Measurements from ENCODE around the gene EI24. TPM values are rescaled to one million over a fixed set of nuclear protein-coding genes. Genes with fewer than 3 reads are reported as not detected.

EI24 gene
- total RNA-seq, 2 donors from 2014 or later, result 82.3 to 127 TPM

- no peak for DNase-seq
- Histone ChIP-seq H3K36me3 (no peaks in the 10 kb centered on the region), H3K9me3 (no peaks in the 10 kb centered on the region), H3K27ac (no peak overlapping the region), H3K27me3 (no peaks in the 10 kb centered on the region), H3K4me3 (no peak overlapping the region), H3K4me1 (no peaks in the 10 kb centered on the region), H3K9ac (ENCODE audit: low read depth in 2 of 2, low read length in 2 of 2) (no peak overlapping the region)
- intact Hi-C loops (cut with DNase I), result no loop called here
- no peak for TF ChIP-seq CTCF (IDR thresholded peaks at IDR 0.05)
These were observed 26.6 kb upstream of the EI24 start for GRCh38 chr11:125542709-125543108.

- Histone ChIP-seq H3K27me3 (no peaks in the 10 kb centered on the region), H3K4me3 (no peak overlapping the region), H3K9me3 (peaks cover 5% of the 10 kb centered on the region), H3K27ac (no peak overlapping the region), H3K4me1 (no peaks in the 10 kb centered on the region), H3K9ac (ENCODE audit: low read depth in 2 of 2, low read length in 2 of 2) (no peak overlapping the region), H3K36me3 (no peaks in the 10 kb centered on the region)
- DNase-seq, result no peak
- no peak for TF ChIP-seq CTCF (IDR thresholded peaks at IDR 0.05)
- intact Hi-C loops (cut with DNase I), result no loop called here
These were observed 18.5 kb upstream of the EI24 start for GRCh38 chr11:125550780-125551179.

- H3K9me3 ChIP-seq, result peaks cover 5% of the 10 kb centered on the region
- H3K9ac ChIP-seq (ENCODE audit: low read depth in 2 of 2, low read length in 2 of 2), result no peak overlapping the region
- intact Hi-C loops (cut with DNase I), result no loop called here
- no peak overlapping the region for H3K4me3 ChIP-seq
- H3K4me1 ChIP-seq, result no peaks in the 10 kb centered on the region
- no peaks in the 10 kb centered on the region for H3K36me3 ChIP-seq
- no peak for TF ChIP-seq CTCF (IDR thresholded peaks at IDR 0.05)
- DNase-seq, result no peak
- H3K27ac ChIP-seq, result no peak overlapping the region
- no peaks in the 10 kb centered on the region for H3K27me3 ChIP-seq
These were observed 17.4 kb upstream of the EI24 start for GRCh38 chr11:125551835-125552342.

- Histone ChIP-seq H3K36me3 (no peaks in the 10 kb centered on the region), H3K27me3 (no peaks in the 10 kb centered on the region), H3K4me3 (no peak overlapping the region), H3K27ac (no peak overlapping the region), H3K4me1 (no peaks in the 10 kb centered on the region), H3K9me3 (peaks cover 5% of the 10 kb centered on the region), H3K9ac (ENCODE audit: low read depth in 2 of 2, low read length in 2 of 2) (no peak overlapping the region)
- no peak for TF ChIP-seq CTCF (IDR thresholded peaks at IDR 0.05)
- intact Hi-C loops (cut with DNase I), result no loop called here
- DNase-seq, result no peak
These were observed 16.4 kb upstream of the EI24 start for GRCh38 chr11:125552927-125553326.

DNA sequence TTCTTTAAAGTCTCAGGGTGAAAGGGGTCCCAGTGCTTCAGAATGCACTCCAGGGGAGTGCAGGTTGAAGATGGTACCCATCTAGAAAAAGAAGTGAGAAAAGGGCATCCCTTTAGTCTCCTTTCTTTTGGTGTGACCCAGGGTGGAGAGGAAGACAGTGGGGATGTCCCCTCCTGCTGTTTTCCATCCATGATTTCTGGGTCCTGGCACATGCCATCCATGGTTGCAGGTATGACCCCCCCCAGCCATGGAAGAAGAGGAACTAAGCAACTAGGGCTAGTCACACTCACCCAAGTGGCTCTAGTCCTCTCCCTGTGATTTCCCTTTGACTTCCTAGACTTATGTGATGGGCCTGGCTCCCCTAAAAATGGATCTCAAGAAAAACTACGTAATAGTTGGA, 15.9 kb upstream of the EI24 start:
- Histone ChIP-seq H3K4me3 (no peak overlapping the region), H3K36me3 (no peaks in the 10 kb centered on the region), H3K9ac (ENCODE audit: low read depth in 2 of 2, low read length in 2 of 2) (no peak overlapping the region), H3K4me1 (no peaks in the 10 kb centered on the region), H3K27ac (no peak overlapping the region), H3K27me3 (no peaks in the 10 kb centered on the region), H3K9me3 (peaks cover 5% of the 10 kb centered on the region)
- intact Hi-C loops (cut with DNase I), result no loop called here
- no peak for DNase-seq
- TF ChIP-seq CTCF (IDR thresholded peaks at IDR 0.05), result no peak
